HL-60 (cell line): ENCODE results near the gene NFE2L3.
A peak's percentile ranks its signal among the peaks of the same experiment; 100 is the strongest.

Experiments used
- DNase-seq, 2 experiments: peaks; one replicate each; pipeline ENCODE4 v3.0.0-alpha.2; 2010 to 2020; ENCODE audit warnings: low read depth in 1 of 2, low spot score in 1 of 2
- H3K27ac ChIP-seq: fragments of 250-450 bp; sonication (Bioruptor Pico); replicated peaks from 2 replicates; pipeline ENCODE4 v1.5.1; 2020; ENCODE audit warnings: mild to moderate bottlenecking, moderate library complexity
- H3K27me3 ChIP-seq: fragments of 250-450 bp; sonication (Bioruptor Pico); 2 replicates; pipeline ENCODE4 v1.5.1; 2021; ENCODE audit warnings: mild to moderate bottlenecking, moderate library complexity; ENCODE audit not compliant: insufficient read depth, poor library complexity, severe bottlenecking
- H3K4me3 ChIP-seq: replicated peaks from 2 replicates; pipeline ENCODE4 v1.5.1; 2011; ENCODE audit warnings: mild to moderate bottlenecking, control low read depth, low read length; ENCODE audit not compliant: insufficient read depth
- GABPA ChIP-seq: IDR thresholded peaks from 2 replicates; pipeline ENCODE4 v1.6.1; 2012; ENCODE audit warnings: low read depth
- POLR2AphosphoS5 ChIP-seq: IDR thresholded peaks from 2 replicates; pipeline ENCODE4 v1.6.1; 2012; ENCODE audit warnings: low read depth
- SPI1 ChIP-seq: IDR thresholded peaks from 2 replicates; pipeline ENCODE4 v1.6.1; 2012; ENCODE audit warnings: low read depth, mild to moderate bottlenecking, borderline replicate concordance
- TF ChIP-seq, protein P1 (sequence below): IDR thresholded peaks from 2 replicates; pipeline ENCODE4 v1.6.1; 2012; ENCODE audit warnings: low read depth; ENCODE audit not compliant: insufficient replicate concordance
- TF ChIP-seq, protein P2 (sequence below): IDR thresholded peaks from one replicate; pipeline ENCODE4 v1.5.1; 2011; ENCODE audit warnings: low read length, control low read depth, inconsistent platforms; ENCODE audit not compliant: insufficient read depth

The NFE2L3 gene

DNA sequence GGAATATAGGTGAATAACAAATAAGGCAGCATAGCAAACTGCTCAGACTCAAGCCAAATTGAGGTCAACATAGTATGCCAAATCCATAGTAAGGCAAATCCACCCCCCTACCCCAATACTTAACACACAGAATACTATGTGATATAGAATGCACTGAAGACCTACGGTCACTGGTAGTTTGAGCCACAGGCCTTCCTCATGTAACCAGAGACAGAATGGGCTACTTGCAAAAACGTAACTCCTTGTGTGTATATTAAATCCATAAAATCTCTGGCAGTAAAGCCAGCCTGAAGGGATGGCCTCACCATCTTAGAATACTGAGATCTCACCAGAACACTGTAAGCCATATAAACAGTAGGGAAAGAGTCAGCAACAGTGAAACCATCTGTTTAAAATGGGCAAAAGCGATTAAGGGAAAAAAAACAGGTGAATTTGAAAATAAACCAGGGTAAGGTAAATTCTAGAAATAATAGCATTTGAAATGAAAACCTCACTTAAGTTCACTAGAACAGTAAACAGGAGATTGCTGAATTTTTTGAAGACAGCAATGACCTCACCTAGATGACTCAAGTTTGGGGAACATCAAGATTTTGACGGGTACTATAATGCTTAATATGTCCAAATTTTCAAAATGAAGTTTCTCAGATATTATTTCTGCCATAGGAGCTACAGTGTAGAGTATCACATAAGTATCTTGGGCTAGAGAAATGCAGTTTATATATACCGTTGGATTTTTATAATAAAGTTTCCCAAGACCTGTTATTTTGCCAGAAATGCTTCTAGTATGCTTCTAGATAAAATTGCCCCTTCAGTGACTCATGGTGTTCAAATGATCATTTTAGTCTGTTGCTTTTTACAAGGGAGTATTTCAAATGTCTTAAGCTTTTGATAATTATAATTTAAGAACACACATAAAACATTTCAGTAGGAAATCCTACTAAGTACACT, 34.6 kb downstream of the NFE2L3 start:
- H3K27me3 ChIP-seq: no peaks in the 10 kb centered on the region
- peak overlapping the region; percentile 40 for H3K27ac ChIP-seq
- H3K4me3 ChIP-seq: no peak overlapping the region
- DNase-seq: no peak
- 0 out of 2 replicates have a peak, but pooled peaks have one; percentile 58 for TF ChIP-seq POLR2AphosphoS5
- TF ChIP-seq GABPA: no peak

DNA sequence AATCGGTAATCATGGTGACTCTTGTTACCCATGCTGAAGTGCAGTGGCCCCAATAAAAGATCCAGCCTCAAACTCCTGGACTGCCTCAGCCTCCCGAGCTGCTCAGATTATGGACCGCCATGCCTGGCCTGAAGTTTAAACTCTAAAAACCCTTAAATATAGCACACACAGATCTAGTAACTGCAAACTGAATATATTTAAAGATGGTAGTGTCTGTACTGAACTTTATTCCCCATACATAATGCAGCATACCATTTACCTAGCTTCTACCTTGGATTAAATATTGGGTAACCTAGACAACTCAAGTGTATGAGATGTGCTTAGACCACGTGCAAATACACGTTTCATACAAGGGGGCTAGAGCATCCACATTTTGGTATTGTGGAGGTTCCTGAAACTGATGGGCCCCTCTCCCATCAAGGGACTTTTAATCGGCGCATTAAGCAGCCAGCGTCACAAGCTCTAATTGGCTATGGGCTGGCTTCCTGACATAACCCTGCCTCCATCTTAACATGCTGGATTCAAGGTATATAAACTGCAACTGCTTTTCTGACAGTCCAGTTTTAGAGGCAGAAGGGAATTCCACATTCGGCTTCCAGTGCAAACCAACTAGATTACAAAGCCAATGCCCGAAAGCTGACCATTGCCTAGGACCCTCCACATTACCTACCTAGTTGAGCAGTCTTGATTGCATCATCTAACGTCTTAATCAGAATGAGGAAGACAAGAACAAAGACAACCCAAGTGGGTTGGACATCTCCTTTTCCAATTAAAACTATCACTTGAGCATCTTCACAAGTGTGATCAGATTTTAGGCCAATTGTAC, 35.6 kb downstream of the NFE2L3 start:
- TF ChIP-seq, protein P1, sequence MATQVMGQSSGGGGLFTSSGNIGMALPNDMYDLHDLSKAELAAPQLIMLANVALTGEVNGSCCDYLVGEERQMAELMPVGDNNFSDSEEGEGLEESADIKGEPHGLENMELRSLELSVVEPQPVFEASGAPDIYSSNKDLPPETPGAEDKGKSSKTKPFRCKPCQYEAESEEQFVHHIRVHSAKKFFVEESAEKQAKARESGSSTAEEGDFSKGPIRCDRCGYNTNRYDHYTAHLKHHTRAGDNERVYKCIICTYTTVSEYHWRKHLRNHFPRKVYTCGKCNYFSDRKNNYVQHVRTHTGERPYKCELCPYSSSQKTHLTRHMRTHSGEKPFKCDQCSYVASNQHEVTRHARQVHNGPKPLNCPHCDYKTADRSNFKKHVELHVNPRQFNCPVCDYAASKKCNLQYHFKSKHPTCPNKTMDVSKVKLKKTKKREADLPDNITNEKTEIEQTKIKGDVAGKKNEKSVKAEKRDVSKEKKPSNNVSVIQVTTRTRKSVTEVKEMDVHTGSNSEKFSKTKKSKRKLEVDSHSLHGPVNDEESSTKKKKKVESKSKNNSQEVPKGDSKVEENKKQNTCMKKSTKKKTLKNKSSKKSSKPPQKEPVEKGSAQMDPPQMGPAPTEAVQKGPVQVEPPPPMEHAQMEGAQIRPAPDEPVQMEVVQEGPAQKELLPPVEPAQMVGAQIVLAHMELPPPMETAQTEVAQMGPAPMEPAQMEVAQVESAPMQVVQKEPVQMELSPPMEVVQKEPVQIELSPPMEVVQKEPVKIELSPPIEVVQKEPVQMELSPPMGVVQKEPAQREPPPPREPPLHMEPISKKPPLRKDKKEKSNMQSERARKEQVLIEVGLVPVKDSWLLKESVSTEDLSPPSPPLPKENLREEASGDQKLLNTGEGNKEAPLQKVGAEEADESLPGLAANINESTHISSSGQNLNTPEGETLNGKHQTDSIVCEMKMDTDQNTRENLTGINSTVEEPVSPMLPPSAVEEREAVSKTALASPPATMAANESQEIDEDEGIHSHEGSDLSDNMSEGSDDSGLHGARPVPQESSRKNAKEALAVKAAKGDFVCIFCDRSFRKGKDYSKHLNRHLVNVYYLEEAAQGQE: no peak
- peak; percentile 82 for TF ChIP-seq POLR2AphosphoS5
- TF ChIP-seq, protein P2, sequence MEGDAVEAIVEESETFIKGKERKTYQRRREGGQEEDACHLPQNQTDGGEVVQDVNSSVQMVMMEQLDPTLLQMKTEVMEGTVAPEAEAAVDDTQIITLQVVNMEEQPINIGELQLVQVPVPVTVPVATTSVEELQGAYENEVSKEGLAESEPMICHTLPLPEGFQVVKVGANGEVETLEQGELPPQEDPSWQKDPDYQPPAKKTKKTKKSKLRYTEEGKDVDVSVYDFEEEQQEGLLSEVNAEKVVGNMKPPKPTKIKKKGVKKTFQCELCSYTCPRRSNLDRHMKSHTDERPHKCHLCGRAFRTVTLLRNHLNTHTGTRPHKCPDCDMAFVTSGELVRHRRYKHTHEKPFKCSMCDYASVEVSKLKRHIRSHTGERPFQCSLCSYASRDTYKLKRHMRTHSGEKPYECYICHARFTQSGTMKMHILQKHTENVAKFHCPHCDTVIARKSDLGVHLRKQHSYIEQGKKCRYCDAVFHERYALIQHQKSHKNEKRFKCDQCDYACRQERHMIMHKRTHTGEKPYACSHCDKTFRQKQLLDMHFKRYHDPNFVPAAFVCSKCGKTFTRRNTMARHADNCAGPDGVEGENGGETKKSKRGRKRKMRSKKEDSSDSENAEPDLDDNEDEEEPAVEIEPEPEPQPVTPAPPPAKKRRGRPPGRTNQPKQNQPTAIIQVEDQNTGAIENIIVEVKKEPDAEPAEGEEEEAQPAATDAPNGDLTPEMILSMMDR: no peak
- peak; percentile 62; the same call in 1 of the 2 replicates for TF ChIP-seq SPI1
- TF ChIP-seq GABPA: no peak
- H3K4me3 ChIP-seq: no peak overlapping the region
- H3K27me3 ChIP-seq: no peaks in the 10 kb centered on the region
- peak overlapping the region; percentile 40 for H3K27ac ChIP-seq
- DNase-seq: peak in 1 of 2 experiments; percentile 32

DNA sequence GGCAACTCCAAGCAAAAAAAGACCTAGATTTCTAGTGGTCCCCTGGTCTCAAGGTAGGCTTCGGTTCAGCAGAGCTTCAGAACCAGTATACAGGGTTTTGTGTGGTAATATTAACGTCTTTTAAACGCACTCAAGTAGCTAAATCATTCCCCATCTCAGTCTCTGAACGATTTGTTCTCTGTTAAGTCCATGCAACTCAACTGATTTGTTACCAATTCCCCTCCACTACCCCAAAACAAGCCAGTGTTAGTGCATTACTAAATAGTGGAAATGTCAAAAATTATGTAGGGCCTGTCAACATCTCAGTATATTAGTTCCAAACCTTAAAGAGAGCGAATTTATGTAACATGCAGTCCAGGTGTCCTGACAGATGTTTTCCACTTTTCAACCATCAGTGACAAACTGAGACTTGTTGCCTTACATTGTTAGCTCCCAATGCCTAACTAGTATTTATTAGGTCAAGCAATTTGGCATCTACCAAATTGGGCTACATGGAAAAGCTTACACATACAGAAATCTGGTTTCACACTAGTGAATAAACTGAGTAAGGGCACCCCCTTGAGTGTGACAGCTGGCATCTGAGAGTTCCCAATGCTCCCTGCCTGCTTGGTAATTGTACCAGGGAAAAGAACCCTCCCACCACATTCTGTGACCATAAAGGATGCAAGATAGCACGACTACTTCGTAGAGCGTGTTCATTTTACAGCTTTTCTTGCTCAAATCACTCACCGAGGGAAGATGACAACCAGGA, 36.4 kb downstream of the NFE2L3 start:
- no peak overlapping the region; the same call in 1 of the 2 replicates for H3K27ac ChIP-seq

More for the DNA sequence above, 36.4 kb downstream of the NFE2L3 start:
- no peak for DNase-seq
- Histone ChIP-seq H3K4me3 (no peak overlapping the region), H3K27me3 (no peaks in the 10 kb centered on the region)
- no peak; the same call in 1 of the 2 replicates for TF ChIP-seq GABPA
- TF ChIP-seq, protein P1: no peak
- TF ChIP-seq SPI1: no peak
- TF ChIP-seq, protein P2: no peak
- TF ChIP-seq POLR2AphosphoS5: peak; percentile 69
